ENCODE measurements around the gene LRRC47.

Gene LRRC47

DNA sequence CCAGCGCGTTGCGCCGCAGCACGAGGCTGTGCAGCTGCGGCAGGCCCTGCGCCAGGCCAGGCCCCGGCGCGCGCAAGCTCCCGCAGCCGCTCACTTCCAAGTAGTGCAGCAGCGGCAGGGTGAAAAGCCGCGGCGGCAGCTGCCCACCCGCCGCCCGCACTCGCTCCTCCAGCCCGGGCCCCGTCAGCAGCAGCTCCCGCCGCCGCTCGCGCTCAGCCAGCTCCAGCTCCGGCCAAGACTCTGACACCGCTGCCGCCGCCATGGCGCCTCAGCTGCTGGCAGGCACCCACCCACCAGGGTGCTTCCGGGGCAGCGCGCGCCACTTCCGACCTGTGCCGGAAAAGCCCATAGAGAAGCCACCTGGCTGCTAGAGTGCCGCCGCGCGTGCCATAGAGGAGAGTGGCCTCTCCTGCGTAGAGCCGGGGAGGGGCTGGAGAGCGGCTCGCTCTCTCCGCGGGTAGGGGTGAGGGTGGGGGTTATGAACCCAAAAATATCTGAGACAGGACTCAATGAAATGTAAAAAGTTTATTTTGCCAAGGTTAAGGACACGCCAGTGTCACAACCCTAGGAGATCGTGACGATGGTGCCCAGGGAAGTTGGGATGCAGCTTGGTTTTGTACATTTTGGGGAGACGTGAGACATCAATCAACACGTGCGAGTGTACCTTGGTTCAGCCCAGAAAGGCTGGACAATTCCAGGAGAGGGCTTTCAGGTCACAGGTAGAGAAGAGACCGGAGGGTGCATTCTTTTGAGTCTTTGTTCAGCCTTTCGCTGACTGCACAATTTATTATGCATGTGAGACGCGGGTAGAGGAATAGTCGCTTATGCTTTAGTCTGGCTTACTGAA is at the start of gene LRRC47:
Gene LRRC47 (minus strand): TSS at position 284 of the 847 bp plus-strand sequence. CDS start 22 bp downstream, at position 262.
- ATAC-seq (peak; percentile 100), DNase-seq (peak; percentile 94)

GRCh38 chr1:3842912-3843311 is 46.6 kb upstream of the LRRC47 start:
- ATAC-seq, result no peak
- DNase-seq, result no peak

- DNase-seq, result no peak
- no peak for ATAC-seq
Measured at GRCh38 chr1:3841491-3841890, 45.2 kb upstream of the LRRC47 start.

DNA sequence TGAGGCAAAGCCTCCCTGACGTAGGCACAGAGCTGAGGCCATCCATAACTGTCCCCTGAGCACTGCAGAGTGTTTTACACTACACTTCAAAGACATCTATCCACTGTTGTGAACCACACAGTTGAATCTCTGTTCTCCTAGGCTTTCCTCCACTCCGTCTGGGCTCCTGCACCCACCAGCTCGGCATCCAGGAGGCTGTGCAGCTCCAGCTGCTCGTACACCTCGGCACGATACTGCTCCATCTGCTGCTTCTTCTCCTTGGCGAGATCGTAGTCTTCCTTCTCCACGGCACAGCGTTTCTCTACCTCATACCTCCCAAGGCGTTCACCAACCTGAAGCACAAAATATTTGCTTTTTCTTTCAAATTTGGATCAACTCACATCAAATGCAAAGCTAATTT is 42.5 kb upstream of the LRRC47 start:
- DNase-seq (no peak), ATAC-seq (no peak)

DNA sequence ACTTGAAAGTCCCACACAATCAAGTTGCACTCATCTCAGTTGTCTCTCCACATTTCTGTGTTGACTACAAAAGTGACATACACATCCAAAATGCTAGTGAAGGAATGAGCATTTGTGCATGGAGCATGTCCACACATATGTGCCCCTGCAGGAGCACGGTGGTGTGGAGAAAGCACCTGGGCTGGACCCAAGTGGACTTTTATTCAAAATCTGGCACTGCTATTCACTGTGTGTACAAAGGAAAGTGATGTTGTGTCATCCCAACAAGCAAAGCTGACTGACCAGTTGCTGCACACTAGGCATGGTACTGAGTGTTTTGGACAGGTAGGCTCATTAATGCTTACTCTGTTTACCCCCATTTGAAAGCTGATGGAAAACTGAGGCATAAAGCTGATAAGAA is 41.4 kb upstream of the LRRC47 start:
- DNase-seq (no peak), ATAC-seq (no peak)

DNA sequence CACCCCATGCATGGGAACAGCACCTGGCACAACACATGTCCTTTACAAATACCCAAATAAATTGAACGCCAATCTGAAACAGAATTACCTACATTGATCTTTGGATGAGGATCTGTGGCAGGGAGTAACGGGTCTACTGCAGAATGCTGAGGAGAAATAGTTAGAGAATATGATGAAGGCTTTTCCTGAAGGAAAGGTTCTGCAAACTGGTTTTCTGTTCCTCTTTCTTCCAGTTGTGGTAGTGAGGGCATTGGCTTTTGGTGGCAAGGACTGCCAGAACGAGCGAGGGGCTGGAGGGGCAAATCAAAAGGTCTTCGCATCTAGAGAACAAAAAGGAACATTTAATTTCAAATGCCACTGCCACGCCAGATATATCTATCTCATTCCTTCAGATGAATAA is 40.9 kb upstream of the LRRC47 start:
- ATAC-seq, result no peak
- DNase-seq, result no peak

DNA sequence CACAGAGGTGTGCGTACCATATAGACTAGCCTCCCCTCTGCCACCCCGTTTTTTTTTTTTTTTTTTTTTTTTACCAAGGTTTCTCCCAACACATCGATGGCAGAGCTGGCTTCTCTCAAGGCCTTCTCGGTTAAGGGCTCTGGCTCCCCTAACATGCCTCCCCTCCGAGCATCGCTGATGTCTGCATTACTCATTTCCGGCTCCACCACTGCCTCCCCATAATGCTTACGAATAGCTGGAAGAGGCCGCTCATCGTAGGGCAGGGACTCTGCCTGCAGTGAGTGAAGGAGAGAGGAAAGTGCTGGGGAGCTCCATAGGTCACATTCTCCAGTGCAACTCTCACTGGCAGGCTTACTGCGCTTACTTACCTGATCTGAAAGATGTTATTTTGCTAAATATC is 40.1 kb upstream of the LRRC47 start:
- no peak for DNase-seq
- no peak for ATAC-seq

DNA sequence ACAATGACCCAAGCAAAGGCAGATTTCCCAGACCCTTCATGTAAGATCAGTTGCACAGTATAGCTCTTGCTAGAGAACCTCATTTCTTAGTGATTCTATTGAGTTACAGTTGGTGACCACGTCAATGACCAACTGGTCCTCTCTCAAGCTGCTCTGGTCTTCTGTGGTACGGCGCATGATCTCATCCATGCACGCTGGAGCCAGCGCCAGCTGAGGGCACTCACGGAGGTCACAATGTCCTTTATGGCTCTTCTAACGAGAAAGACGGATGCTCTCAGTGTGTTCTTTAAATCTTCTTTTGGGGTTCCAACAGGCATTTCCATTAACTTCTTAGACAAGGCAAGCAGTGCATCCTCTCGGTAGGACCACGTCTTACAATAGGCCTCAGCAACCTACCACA is 38.4 kb upstream of the LRRC47 start:
- no peak for DNase-seq
- ATAC-seq, result no peak

DNA sequence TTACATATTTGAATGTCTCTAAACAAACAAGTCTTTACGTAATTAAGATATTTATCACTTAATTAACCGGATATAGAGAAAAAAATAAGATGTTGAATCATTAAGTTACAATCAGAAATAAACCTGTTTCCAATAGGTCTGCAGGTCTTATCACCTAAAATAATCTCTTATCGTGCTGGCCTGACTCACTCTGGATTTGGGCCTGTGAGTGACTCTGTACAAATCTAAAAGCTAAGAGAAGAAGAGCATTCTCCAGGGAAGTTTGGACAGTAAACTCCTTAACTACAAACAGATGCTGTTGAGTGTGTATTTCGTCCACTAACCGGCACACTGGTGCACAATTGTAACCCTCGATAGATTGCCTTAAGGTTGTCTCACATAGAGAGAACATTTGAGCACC is 35.4 kb upstream of the LRRC47 start:
- ATAC-seq, result no peak
- no peak for DNase-seq

- no peak for ATAC-seq
- DNase-seq, result no peak
Measured at GRCh38 chr1:3828391-3828790, 32.1 kb upstream of the LRRC47 start.

- DNase-seq (no peak), ATAC-seq (no peak)
Measured at GRCh38 chr1:3827813-3828307, 31.6 kb upstream of the LRRC47 start.

DNA sequence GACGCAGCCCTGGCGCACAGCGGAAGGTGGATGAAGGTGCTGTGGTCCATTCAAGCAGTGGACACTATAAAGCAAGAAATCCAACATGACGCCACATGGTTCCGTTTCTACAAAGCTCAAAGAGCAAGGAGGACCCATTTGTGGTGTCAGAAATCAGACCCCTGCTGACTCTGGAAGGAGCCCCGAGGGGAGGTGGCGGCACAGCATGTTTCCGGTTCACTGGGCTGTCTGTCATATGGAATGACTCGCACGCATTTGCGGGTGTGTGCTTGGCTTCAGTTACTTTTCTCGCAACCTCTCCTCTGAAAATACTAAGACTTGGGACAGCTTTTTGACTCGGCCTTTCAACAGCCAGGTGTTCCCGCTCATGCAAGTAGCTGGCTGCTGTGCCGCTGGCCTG is 29.1 kb upstream of the LRRC47 start:
- ATAC-seq, result no peak
- no peak for DNase-seq

DNA sequence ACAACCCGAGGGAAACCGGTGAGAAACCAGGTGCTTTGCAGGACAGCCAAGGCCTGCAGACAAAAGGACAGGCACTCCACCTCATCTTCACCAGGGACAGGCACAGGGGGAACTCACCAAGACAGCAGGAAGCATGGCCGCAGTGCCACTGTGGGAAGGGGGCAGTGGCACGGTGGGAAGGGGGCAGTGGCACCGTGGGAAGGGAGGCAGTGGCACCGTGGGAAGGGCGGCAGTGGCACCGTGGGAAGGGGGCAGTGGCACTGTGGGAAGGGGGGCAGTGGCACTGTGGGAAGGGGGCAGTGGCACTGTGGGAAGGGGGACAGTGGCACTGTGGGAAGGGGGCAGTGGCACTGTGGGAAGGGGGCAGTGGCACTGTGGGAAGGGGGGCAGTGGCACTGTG is 28.4 kb upstream of the LRRC47 start:
- DNase-seq (no peak), ATAC-seq (no peak)

- no peak for ATAC-seq
- DNase-seq, result no peak
Measured at GRCh38 chr1:3822421-3822820, 26.1 kb upstream of the LRRC47 start.

DNA sequence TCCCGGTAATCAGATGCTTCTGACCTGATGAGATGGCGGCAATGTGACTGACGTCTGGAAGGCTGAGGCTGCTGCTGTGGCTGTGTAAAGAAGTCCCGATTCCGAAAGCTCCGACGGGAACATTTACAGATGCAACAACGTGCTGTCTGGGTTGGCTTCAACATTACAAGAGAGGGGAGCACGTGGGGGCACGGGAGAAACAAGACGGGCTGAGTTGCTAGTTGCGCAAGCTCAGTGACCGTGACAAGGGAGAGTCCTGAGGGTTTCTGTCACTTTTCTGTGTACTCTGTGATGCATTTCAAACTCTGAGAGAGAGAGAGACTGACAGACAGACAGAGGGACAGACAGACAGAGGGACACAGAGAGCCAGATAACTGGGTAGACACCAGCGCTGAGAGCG is 25.6 kb upstream of the LRRC47 start:
- no peak for DNase-seq
- no peak for ATAC-seq

GRCh38 chr1:3821447-3821846 is 25.1 kb upstream of the LRRC47 start:
- ATAC-seq (no peak), DNase-seq (no peak)

DNA sequence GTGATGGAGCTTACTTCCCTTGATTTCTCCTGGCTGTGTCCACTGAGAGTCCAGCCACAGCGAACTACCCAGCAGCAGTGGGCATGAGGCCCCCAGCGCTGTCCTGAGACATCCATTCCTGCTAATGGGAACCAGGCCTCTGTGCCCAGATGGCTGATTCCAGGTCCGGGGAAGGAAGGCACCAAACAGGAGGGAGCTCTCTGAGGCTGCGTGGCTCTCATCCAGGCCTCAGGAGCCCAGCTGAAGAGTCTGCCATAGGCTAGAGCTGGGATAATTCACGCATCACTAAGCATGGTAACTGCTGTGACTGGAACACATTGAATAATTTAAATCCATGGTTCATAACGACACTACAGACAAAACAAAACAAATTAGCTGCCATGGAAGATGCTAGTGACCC is 24.7 kb upstream of the LRRC47 start:
- DNase-seq (no peak), ATAC-seq (no peak)

- ATAC-seq (no peak), DNase-seq (no peak)
Measured at GRCh38 chr1:3820316-3820715, 24.0 kb upstream of the LRRC47 start.

DNA sequence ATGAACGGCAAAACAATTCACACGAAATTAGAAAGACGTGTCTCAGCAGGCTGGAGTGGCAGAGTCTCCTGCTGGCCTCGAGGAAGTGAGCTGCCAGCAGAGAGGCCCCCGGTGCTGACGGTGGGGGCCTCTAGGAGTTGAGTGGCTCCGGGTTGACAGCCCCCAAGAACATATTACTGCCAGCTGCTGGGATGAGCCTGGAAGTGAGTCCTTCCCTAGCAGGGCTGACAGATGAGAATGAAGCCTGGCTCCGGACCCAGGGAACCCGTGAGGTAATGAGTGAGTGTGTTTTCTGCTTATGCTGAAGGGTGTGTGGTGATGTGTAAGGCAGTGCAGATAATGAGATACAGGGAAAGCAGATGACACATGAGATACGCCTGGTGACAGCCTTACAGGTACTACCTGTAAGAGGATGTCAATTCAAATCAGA is 23.5 kb upstream of the LRRC47 start:
- ATAC-seq (no peak), DNase-seq (no peak)

DNA sequence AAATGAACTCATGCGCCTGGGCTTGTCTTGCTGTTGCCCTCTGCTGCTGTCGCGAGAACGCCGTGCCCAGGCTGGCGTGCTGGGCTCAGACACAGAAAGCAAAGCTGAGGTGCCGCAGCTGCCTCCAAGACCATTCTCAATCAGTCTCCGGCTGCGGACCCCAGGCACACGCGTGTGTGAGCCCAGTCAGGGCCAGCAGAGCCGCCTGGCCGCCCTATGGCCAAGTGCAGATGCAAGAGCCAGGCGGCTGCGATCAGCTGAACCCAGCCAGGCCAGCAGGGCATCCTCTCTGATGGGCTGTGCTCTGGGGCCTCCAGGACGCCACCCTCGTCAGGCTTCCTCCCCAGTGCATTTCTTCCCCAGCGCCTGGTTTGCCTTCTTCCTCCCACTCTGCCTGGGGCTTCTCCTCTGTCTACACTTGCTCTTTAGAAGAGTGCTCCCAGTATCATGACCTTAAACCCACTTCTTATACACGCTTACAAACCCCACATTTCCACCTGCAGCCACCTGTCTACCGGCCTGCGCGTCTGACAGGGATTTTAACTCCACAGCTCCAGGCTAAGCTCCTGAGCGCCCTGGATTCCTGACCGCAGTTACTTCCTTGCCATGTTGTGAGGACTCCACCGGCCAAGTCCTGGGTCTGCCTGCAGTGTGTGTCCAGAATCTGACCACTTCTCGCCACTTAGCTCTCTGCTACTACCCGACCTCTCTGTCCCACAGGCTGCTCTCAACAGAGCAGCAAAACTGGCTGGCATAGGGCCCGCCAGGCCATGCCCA is 21.7 kb upstream of the LRRC47 start:
- ATAC-seq (no peak), DNase-seq (no peak)

DNA sequence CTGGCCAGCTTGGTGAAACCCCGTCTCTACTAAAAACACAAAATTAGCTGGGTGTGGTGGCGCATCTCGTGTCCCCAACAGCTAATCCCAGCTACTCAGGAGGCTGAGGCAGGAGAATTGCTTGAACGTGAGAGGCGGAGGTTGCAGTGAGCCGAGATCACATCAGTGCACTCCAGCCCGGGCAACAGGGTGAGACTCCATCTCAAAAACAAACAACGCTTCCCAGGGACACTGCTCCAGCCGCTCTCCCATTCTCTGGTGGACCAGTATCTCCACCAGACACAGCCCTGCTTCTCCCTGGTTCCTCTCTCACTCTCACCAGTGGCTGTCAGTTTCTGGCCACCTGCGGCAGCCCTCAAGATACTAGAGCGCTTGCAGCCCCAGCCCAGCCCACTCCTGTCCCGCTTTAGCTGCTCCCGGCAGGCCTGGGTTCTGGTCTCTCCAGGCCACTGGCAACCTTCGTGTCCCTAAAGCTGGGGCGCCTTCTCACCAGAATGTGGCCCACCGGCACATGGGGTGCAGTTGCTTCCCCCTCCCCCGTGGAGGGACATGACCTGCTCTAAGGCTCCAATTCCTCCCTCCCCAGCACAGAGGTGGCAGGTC is 20.9 kb upstream of the LRRC47 start:
- DNase-seq (no peak), ATAC-seq (no peak)

GRCh38 chr1:3816331-3817137 is 20.2 kb upstream of the LRRC47 start:
- DNase-seq (no peak), ATAC-seq (no peak)

Measured in stimulated activated naive CD8-positive, alpha-beta T cell treated with anti-CD3 and anti-CD28 coated beads, Interleukin-15, Interleukin-2, amounts not matched to agents 100 U/mL and 50 U/mL, for 24 hours (primary cell).